HG03108 (cell line): ENCODE results near the gene CBS.
"Not testable (repeated sequence)": the region's sequence is repeated elsewhere in the genome, so short reads cannot be mapped to it uniquely, and the experiment has no call there.

ENCODE experiments used
- ATAC-seq: cut with Tn5 transposase; IDR thresholded peaks from one replicate; pipeline ENCODE4 v1.9.1; 2021; ENCODE audit warnings: moderate library complexity; ENCODE audit not compliant: unreplicated experiment

Gene CBS

DNA sequence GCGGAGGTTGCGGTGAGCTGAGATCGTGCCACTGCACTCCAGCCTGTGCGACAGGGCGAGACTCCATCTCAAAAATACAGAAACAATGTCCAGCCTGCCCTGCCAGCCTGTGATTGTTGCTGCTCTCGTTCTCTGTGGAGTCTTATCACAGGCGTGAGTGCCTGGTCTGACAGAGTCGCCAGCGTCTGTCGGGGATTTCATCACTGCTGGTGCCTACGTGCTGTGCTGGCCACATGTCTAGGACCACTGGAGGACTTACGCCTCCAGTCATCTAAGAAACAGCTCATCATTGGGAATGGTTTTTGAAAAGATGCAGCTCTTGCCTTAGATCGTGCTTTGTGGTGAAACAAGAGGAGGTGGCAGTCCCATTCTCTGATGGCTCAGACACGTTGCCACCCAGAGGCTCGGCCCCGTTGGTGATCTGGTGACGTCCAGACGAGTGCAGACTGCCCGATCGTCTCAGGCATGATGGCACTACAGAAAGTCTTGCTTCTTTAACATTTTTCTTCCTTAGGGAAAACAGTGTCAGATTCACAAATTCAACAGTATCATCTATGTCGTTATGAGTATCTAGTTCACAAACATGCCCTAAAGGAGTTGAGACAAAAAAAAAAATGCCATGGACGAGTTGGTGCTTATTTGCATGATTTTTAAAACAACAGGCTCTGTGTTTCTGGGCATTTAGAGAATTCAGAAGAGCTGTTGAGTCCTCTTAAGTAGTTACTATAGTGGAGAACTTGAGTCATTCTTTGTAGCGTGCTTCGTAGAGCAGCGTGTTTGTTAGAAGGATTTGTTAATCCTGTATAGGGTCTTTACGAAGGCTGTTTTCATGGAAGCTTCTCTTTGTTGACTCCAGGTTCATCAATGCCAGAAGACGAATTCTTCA lies 47.5 kb downstream of the CBS start:
- ATAC-seq = no peak

GRCh38 chr21:43025636-43026180 lies 49.9 kb downstream of the CBS start:
- ATAC-seq = no peak

DNA sequence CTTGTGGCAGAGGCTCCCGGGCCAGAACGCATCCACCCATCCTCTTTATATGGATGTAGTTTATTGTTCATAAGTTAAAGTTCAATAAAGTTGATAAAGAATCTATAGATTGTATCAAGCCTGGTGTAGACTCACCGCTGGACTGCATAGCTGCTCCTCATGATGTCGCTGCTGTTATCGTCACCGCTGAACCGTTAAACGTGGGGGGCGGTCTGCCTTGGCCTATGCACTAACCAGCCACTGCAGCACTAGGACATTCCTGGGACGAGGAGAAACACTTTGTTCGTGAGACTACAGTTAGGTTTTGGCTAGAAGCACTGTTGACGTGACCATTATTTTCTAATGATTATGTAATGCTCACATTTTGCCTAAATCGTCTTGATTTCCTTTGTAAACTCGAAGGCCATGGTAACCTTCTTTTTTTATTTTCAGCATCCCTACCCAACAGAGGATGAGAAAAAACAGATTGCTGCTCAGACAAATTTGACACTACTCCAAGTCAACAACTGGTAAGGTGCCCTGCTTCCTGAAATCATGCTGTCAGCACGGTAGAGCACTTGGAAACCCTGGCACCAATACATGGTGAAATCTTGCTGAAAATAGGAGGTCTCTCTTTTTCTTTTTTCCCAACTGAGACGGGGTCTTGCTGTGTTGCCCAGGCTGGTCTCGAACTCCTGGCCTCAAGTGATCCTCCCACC lies 51.0 kb downstream of the CBS start:
- no peak for ATAC-seq

DNA sequence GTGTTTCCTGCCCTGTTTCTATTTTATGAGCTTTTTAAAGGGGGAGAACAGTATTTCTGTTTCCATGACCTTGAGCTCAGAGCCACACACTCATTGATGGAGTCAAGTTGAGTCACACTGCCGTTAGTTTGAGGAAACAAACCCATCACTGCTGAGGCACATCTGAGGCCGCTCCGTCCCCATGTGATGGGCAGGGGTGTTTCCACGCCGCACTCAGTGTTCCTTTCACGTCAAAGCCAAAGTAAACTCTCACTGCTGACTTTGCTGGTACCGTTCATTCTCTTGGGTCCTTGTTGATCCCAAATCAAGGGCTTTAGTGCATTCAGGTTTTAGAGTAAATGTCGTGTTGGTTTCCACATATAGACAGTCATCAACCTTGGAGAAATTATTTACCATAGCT lies 52.5 kb downstream of the CBS start:
- ATAC-seq = no peak

DNA sequence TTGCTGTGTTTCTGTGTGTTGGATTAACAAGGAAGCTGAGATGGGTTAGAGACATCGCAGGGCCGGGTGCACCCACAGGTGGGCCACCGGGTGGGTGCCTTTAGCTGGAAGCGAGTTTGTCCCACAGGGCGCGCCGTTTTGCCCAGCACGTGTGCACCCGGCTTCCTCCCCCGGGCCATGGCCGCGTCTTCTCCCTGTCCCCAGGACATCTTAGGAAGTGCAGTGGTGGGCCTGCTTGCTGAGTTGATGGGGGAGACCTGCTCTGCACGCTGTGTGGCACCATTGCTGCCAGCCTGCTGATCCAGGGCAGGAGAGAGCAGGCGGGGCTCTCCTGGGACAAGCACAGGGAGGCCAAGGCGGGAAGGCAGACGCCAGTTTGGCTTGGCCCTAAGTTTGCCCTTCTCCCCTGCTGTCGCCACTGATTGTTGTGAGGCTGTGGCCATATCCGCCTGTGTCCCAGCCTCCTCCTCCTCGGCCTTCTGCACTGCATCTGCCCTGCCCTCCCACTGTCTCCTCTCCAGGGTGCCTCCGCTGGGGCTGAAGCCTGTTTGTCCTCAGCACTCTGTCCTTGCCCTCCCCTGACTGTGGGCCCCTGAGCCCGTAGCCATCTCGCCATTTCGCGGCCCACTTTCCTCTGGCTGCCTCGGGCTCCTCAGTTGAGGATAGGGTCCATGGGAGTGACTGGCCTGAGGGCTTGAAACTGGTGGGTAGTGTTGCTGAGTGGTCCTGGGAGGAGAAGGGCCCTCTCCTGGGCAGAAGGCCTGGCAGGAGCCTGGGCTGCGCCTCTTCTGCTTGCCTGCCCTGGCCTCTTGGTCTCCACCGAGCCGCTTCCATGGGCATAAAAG lies 53.7 kb downstream of the CBS start:
- no peak for ATAC-seq

DNA sequence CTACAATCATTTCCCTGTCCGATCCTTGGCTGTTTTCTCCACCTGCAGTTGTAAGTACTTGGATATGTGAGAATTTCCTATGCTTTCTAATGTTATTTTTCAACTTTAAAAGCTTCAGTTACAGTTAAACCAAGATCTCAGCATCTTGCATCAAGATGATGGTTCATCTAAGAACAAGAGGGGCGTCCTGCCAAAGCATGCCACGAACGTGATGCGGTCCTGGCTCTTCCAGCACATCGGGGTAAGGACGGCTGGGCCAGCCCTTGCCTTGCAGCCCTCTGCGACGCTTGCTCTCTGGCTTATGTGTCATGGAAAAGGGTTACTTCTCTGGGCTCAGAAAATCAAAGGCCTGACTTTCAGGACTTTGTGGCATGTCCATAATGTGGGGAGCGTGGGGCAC lies 54.4 kb downstream of the CBS start:
- ATAC-seq = no peak

DNA sequence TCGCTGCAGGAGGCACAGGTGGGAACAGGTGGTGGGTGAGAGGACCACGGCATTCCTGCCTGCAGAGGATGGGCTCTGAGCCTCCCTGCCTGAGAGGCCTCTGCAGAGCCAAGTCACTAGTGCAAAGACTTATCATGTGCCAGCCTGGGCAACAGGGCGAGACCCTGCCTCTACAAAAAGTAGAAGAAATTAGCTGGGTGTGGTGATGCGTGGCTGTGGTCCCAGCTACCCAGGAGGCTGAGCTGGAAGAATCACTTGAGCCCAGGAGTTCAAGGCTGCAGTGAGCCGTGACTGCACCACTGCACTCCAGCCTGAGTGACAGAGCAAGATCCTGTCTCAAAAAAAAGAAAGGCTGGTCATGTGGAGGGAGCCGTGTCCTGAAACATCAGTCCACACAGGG lies 54.9 kb downstream of the CBS start:
- no peak for ATAC-seq

DNA sequence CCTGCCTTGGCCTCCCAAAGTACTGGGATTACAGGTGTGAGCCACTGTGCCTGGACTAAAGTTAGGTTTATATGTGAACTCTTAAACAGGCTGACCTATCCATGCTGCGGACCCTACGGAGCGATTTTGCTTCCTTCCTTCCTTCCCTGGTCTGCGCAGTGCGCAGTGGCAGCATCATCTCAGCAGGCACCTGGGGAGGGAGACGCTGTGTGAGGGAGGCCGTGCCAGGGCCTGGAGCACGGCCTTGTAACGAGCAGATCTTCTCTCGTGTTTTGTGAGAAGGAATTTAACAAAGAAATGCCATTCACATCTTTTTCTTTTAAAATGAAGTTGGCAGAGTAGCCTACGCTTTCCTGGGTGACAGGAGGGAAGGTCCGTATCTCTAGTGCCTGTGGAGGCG lies 55.5 kb downstream of the CBS start:
- ATAC-seq = no peak

- no peak for ATAC-seq
Measured at GRCh38 chr21:43018519-43018918, 57.1 kb downstream of the CBS start.

- ATAC-seq = no peak
Measured at GRCh38 chr21:43016728-43017127, 58.9 kb downstream of the CBS start.

DNA sequence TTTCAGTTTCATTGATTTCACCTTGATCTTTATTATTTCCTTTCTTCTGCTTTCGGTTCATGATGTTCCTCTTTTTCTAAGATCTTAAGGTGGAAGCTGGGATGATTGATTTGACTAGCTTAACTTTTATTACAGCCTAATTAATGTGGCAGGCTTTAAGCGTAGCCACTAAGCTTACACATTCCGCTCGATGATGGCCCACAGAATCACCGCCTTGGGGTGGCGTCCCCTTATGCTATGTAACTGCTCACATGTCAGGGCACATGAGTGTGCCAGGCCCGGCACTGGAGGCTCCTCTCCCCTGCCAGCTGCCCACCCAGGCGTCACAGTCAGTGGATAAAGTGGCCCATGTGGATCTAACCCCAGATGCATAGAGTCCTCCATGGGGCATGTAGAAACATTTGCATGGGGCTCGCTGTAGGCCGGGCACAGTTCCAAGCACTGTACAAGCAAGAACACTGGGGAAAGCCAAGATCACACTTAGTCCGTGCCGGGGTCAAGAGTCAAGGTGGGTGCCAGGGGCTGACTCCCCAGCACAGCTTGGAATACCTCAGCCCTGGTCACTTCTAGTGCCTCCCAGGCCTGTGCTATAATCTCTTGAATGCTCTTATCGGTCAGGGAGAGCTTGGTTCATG lies 59.6 kb downstream of the CBS start:
- ATAC-seq = no peak

DNA sequence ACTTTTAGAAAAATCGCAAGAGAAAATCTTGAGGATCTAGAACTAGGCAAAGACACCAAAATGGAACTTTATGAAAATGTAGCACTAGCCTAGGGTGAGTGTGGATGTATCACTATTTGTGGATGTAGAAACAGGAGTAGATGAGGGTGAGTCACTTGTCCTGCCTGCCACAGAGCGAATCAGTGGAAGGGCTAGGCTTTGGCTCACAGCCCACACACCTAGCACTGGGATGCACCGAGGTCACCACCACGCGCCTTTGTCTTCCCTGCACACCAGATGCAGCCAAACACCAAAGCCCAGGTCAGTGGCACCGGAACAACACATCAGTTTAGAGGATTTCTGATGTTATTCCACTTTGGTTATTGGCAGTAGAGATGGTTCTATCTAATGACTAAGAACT lies 63.0 kb downstream of the CBS start:
- no peak for ATAC-seq

GRCh38 chr21:43006874-43007208 lies 68.8 kb downstream of the CBS start:
- no peak for ATAC-seq

DNA sequence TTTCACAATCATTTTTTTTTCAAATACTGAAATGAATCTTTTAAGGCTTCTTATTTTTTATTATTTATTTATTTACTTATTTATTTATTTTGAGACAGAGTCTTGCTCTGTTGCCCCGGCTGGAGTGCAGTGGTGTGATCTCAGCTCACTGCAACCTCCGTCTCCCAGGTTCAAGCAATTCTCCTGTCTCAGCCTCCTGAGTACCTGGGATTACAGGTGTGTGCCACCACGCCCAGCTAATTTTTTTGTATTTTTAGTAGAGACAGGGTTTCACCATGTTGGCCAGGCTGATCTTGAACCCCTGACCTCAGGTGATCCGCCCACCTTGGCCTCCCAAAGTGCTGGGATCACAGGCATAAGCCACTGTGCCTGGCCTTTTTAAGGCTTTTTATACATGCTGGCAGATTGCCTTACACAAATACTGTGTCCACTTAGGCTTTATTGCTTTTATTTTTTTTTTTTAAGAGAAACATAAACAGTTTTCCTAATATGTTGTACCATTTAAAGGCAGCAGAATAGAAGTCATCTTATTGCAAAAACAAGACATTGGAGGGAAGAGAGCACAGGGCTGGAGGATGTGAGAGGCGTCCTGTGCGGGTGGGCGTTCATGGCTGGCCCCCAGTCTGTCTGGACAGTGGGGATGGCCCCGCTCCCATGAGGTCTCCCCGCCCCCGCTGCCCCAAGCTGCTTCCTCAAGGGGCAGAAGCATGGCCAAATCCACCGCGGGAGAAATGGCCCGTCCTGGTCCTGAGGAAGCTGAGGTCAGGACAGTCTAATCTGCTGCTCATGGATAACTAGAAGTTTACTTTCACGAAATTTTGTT lies 69.4 kb downstream of the CBS start:
- not testable (repeated sequence) for ATAC-seq

DNA sequence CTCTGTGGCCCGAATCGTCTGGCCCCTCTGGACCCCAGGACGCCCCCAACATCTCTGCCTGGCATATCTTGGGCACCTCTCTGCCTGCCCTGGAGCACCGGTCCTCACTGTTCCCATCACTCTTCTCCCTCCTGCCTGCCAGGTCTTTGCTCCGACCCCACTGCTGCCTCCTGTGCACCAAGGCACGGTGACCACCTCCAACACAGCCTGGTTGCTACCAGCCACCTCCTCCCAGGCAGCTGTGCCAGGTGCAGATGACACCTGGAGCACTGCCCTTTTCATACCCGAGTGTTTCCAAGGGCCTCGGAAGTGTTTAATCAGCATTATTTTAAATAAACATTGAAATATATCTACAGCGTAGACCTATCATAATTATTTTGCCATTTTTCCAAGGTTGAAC lies 70.0 kb downstream of the CBS start:
- no peak for ATAC-seq

GRCh38 chr21:43004926-43005325 lies 70.7 kb downstream of the CBS start:
- ATAC-seq = no peak
